ELF-1 (cell line): ENCODE data around the gene ORMDL1.
"Not testable (repeated sequence)": the region's sequence is repeated elsewhere in the genome, so short reads cannot be mapped to it uniquely, and the experiment has no call there.

Source experiments
- DNase-seq: peaks from one replicate; pipeline ENCODE4 v3.0.0-alpha.2; 2016; ENCODE audit warnings: low read depth, low spot score

Gene ORMDL1

DNA sequence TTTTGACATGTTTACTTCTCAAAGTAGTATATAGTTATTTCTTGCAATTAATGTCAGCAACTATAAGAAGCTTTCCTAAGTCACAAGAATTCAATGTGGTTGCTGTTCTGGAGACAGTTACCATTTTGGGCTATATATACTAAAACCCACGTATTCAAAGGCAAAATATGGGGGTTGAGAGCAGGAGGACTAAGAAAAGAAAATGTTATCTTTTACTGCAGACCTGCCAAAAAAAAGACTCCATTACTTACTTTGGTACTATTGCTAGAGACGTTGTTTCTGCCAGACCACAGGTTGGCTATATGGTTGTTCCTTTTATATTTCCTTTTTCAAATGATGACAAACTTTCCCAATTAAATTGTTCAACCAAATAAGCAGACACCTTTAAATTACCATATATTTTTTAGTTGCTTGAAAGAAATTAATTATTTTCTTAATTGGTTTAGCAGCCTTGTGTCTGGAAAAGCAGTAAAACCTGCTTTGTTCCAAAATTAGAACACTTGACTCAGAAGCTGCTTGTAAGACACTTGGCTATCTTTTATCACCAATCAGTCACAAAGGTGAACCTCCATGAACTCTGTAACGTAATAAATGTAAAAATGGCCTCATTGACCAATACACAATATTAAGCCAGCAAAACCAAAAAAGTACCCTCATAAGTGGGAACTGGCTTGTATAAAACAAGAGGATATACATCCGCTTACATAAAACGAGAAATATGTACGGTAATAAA is 13.4 kb downstream of the ORMDL1 start:
- no peak for DNase-seq

DNA sequence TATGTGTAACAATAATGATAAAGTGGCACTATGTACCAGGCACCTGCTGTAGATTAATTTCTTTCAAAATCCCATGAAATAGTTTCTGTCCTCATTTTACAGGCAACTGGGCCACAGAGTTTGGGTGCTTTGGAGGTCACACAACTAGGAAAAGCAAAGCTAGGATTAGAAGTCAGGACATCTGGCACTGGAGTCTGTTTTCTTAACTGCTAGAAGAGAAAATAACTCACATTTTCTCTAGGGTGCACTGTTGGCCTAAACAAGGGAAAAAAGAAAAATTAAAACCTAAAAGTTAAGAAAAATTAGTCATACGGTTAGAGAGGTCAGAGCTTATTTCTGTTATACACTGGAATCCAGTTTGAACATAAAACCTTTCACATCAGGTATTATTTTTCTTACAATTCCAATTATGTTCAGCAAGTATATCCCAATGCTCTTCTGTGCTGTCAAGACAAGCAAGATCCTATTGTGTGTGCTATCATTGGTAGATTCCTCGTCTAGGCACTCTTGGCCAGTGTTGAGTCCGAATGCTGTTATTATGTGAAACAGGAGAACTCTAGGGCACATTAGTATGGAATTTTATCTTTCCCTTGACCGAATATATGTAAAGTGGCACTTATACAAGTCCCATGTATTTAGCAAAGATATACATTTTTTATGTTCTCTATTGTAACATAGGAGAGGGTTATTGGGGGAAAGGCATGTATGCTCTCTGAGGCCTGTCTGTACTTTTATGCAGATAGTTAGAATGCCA is 20.1 kb downstream of the ORMDL1 start:
- no peak for DNase-seq

DNA sequence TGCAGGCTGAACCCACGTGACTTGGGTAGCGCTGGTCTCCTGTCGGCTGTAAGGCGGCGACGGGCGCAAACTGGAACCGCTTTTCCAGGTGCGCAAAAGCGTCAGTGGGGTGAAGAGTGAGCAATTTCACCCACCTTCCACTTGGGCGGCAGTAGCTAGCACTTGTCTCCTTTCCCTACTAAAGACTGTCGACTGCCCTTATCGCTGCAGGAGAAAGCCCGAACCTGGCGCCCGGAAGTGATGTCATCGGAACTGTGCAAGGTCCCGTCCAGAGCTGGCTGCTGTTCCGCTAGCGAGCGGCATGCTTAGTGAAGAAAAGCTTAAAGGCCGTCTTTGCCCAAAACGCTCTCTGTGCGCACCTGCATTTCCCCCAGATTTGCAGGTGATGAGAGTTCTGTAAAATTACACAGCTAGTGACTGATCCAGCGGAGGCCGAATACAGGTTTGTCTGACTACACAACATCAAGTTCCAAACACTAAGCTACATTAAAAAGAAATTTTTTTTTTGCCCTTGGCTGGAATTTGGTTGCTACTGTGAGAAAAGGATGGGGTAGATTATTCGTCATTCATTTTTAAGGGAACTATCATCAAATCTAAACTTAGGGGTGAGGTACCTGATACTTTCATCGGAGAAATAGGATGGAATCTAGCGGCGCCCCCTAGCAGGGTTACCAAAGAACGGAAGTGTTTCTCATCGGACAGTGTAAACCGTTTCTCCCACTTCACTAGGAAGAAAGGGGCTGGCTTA is 21.4 kb downstream of the ORMDL1 start, which contains the start of gene OSGEPL1:
Gene OSGEPL1 (minus strand): TSS at position 242 of the 748 bp plus-strand sequence. CDS start 1,152 bp downstream, outside the sequence.
- DNase-seq, result peak; percentile 96

DNA sequence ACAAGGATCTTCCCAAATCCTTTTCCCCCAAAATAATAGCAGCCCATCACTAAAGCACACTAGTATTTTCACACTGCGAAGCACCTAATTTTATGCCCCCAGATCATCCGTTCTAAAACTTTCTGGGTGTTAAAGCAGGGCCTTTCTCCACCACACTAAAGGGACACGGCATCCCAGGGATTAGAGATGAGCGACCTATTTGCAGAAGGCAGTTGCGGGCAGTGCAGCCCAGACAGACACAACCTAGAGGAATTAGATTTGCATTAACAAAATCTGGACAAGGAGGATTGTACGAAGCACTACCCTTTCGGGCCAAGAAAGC is 21.9 kb downstream of the ORMDL1 start:
- DNase-seq, result no peak

DNA sequence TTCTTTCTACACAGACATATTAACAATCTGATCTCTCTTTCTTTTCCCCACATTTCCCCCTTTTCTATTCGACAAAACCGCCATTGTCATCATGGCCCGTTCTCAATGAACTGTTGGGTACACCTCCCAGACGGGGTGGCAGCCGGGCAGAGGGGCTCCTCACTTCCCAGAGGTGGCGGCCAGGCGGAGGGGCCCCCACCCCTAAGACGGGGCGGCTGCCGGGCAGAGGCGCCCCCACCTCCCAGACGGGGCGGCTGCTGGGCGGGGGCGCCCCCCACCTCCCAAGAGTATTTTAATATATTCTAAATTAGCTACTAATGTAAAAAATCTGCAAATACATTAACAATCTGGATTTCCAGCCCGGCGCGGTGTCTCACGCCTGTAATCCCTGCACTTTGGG is 24.0 kb downstream of the ORMDL1 start:
- DNase-seq, result not testable (repeated sequence)

DNA sequence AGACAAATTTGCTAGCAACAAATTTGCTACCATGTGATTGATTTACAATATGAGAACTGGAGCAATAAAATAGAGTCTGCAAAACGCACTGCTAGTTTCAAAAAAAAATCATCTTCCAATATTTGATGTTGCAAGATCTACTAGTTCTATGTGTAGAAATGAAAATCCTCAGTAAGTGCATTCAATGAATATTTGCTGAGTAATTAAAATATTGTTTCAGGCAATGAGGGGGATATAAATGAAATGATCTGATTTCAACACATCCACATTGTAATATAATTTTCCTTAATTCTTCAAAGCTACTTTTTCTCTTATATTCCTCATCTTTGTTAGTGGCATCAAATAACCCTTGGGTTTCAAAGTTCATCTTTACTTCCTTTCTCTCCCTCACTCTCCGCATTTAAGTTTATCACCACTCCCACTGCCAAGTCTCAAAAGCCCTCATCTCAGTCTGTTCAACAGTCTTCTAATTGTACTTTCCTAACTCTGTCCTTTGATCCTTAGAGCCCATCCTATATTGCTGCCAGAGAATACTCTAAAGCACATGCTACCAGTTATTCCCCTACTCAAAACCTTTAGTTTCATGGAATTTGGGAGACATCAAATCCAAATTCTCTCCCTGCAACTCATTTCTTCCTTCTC is 27.7 kb downstream of the ORMDL1 start:
- DNase-seq, result no peak

DNA sequence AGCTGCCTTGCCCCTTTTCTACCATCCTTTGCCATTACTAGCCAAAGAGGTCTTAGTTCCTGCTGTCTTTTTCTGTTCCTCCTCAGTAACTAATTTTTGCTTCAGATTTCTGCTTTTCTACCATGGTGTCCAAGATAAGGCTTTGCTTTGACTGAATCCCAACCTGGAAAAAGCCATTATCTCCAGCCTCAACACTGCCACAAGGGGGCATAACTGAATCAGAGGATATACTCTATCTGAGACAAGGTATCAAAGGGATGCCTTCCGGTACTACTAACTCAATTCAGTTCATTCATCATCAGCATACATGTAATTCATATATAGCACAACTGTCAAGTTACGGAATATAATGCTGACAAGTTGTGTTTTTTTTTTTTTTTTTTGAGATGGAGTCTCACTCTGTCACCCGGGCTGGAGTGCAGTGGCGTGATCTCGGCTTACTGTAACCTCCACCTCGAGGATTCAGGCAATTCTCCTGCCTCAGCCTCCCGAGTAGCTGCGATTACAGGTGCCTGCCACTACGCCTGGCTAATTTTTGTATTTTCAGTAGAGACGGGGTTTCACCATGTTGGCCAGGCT is 33.0 kb downstream of the ORMDL1 start:
- DNase-seq, result peak; percentile 25

DNA sequence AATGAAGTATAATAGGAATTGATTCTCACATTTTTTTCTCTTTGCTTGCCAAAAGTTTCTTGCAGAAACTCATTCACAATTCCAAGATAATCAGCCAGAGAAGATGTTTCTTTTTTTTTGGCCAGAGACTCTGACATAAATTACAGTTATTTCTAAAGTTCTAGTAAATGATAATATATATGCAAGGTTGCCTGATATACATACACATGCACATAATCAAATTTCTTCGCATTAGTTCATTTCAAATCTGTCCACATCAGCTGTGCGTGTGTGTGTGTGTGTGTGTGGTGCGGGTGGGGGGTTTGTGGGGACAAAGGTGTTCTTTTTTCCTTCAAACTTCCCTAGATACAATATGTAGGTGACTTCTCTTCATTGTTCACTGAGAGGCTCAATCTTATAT is 54.7 kb downstream of the ORMDL1 start:
- DNase-seq, result no peak

DNA sequence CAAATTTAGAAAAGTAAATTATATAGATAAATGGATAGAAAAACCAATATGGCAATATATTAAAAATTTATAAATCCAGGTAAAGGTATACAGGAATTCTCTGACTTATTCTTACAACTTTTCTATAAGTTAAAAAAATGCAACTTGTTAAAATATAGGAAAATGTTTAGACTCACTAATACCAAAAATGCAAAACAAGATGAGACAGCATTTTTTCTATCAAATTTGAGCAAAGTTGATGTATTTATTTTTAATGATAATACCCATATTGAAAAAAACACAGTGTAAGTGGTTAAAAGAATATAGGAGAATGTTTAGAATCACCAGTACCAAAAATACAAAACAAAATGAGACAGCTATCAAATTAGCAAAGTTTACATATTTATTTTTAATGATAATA is 57.3 kb downstream of the ORMDL1 start:
- no peak for DNase-seq

DNA sequence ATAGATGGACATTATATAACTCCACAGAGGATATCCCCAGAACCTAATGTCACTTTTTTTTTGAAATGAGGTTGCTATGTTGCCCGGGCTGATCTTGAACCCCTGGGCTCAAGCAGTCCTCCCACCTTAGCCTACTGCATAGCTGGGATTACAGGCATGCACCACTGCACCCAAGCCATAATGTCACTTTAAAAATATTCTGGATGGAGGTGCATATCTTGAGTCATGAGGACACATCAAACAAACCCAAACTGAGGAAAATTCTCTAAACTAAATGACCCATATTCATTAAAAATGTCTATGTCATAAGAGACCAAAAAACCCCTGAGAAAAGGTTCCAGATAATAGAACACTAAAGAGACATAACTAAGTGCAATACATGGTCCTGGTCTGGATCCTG is 57.9 kb downstream of the ORMDL1 start:
- no peak for DNase-seq

DNA sequence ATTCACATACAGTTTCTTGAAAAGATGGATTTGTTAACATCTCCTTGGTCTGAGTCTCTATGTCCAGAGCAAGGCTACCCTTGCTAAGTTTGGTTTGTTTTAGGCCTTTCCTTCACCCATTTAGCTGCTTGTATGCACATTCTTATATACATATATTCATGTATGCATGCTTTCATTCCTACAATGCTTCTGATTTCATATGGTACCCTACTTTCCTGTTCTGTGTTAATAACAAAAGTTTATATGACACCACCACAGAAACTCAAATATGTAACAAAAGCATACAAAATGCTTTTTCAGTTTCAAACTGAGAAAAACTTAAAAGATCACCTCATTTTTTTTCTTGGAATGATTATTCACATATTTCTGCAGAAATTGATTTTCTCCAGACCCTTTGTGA is 60.9 kb downstream of the ORMDL1 start:
- no peak for DNase-seq
